Peyer's patch (tissue), 4 donors: ENCODE data around the gene OSBPL9. TPM values are rescaled to one million over a fixed set of nuclear protein-coding genes. Genes with fewer than 3 reads are reported as not detected.

Experiments used
- DNase-seq, 3 donors: peaks; one replicate each; pipeline ENCODE4 v3.0.0-alpha.2; 2017 to 2019
- H3K27ac ChIP-seq, 4 donors: fragments of 200-600 bp; sonication (generic); one replicate each; pipeline ENCODE4 v1.5.1; 2016 to 2019
- H3K27me3 ChIP-seq, 2 donors: fragments of 200-600 bp; sonication (generic); one replicate each; pipeline ENCODE4 v1.5.1; 2019
- H3K36me3 ChIP-seq, 3 donors: fragments of 200-600 bp; sonication (generic); one replicate each; pipeline ENCODE4 v1.5.1; 2016 to 2019
- H3K4me1 ChIP-seq, 4 donors: fragments of 200-600 bp; sonication (generic); one replicate each; pipeline ENCODE4 v1.5.1; 2016 to 2019
- H3K4me3 ChIP-seq, 4 donors: fragments of 200-600 bp; sonication (generic); 1 replicate in 3 of 4; 2 replicates in 1 of 4; pipeline ENCODE4 v1.5.1; 2016 to 2019; ENCODE audit warnings: mild to moderate bottlenecking in 1 of 4
- H3K9me3 ChIP-seq, 4 donors: fragments of 200-600 bp; sonication (generic); one replicate each; pipeline ENCODE4 v1.5.1; 2016 to 2019; ENCODE audit warnings: mild to moderate bottlenecking in 1 of 4
- POLR2A ChIP-seq, 2 donors: fragments of 450-650 bp; IDR thresholded peaks; one replicate each; pipeline ENCODE4 v1.5.1; 2017; ENCODE audit warnings: antibody characterized with exemption in 2 of 2, mild to moderate bottlenecking in 2 of 2, moderate library complexity in 2 of 2
- total RNA-seq, 4 donors: library from RNA; depleted of rRNA; stranded (reverse); fragments of >200 nt; gene quantifications; one replicate each; pipeline ENCODE4 v1.1.0, GENCODE V29; 2016
- TF ChIP-seq, protein P1 (sequence below), 6 experiments: fragments of 450-650 bp in 4 of 6; fragments of 200-600 bp in 2 of 6; sonication (generic) in 1 of 6; IDR thresholded peaks; one replicate each; pipeline ENCODE4 v1.5.1; 2017 to 2019; ENCODE audit warnings: antibody characterized with exemption in 6 of 6, mild to moderate bottlenecking in 3 of 6, moderate library complexity in 1 of 6

Gene OSBPL9
- total RNA-seq, 4 donors from 2014 or later = 54.1 to 597 (median 69.8) TPM

DNA sequence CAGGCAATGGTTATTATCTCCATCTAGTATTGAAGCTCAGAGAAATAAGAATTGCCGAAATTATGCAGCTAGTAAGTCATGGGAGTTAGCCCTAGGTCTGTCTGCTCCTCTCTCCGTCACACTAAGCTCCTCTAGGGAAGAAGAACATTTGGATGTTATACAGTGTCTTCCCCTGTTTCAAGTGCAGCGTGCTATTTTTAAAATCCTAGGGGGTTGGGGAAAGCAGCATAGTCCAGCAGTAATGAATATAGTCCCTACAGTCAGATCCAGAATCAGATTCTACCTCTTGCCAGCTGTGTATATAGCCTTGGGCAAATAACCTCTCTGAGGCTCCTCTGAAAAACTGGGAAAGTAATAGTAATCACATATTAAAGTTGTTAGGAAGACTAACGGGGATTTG, 44.5 kb upstream of the OSBPL9 start:
- H3K4me1 ChIP-seq = peaks cover 3 to 23% (median 16%) of the 10 kb centered on the region in 4 donors
- no peaks in the 10 kb centered on the region for H3K27me3 ChIP-seq
- TF ChIP-seq, protein P1, sequence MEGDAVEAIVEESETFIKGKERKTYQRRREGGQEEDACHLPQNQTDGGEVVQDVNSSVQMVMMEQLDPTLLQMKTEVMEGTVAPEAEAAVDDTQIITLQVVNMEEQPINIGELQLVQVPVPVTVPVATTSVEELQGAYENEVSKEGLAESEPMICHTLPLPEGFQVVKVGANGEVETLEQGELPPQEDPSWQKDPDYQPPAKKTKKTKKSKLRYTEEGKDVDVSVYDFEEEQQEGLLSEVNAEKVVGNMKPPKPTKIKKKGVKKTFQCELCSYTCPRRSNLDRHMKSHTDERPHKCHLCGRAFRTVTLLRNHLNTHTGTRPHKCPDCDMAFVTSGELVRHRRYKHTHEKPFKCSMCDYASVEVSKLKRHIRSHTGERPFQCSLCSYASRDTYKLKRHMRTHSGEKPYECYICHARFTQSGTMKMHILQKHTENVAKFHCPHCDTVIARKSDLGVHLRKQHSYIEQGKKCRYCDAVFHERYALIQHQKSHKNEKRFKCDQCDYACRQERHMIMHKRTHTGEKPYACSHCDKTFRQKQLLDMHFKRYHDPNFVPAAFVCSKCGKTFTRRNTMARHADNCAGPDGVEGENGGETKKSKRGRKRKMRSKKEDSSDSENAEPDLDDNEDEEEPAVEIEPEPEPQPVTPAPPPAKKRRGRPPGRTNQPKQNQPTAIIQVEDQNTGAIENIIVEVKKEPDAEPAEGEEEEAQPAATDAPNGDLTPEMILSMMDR (IDR thresholded peaks at IDR 0.05) = no peak
- no peak for TF ChIP-seq POLR2A (IDR thresholded peaks at IDR 0.05)
- no peak overlapping the region for H3K4me3 ChIP-seq
- no peaks in the 10 kb centered on the region for H3K36me3 ChIP-seq
- no peaks in the 10 kb centered on the region for H3K9me3 ChIP-seq
- no peak for DNase-seq
- H3K27ac ChIP-seq = no peak overlapping the region

GRCh38 chr1:51574796-51575195, 42.1 kb upstream of the OSBPL9 start:
- no peak overlapping the region for H3K27ac ChIP-seq
- H3K27me3 ChIP-seq = no peaks in the 10 kb centered on the region
- no peaks in the 10 kb centered on the region for H3K36me3 ChIP-seq
- no peak overlapping the region for H3K4me3 ChIP-seq
- no peak for DNase-seq
- no peaks in the 10 kb centered on the region for H3K9me3 ChIP-seq
- TF ChIP-seq POLR2A (IDR thresholded peaks at IDR 0.05) = no peak
- TF ChIP-seq, protein P1 (IDR thresholded peaks at IDR 0.05) = no peak
- peaks cover 3 to 11% (median 9%) of the 10 kb centered on the region in 4 donors for H3K4me1 ChIP-seq

GRCh38 chr1:51575406-51576084, 41.3 kb upstream of the OSBPL9 start:
- no peak for DNase-seq
- Histone ChIP-seq H3K9me3 (no peaks in the 10 kb centered on the region), H3K4me1 (peaks cover 0 to 6% (median 3%) of the 10 kb centered on the region in 4 donors), H3K4me3 (no peak overlapping the region), H3K36me3 (no peaks in the 10 kb centered on the region), H3K27ac (no peak overlapping the region), H3K27me3 (no peaks in the 10 kb centered on the region)
- TF ChIP-seq, protein P1 (IDR thresholded peaks at IDR 0.05) = no peak
- no peak for TF ChIP-seq POLR2A (IDR thresholded peaks at IDR 0.05)

DNA sequence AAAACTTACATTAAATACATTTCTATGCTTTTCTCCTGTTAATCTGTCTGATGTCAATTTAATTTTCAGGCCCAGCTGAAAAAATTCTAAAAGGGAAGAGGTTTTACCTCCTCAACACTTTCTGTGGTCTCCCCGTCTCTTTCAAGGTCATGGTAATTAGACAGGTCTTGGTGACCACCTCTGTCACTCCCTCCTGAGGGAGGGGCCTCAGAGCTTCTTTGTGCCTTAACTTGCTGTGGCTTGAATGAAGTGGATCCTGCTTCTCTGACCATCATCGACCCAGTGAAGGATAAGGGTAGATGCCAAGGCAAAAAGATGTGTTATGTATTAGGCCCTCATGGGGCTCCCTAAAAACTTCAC, 40.8 kb upstream of the OSBPL9 start:
- H3K4me1 ChIP-seq = peaks cover 0 to under 1% (median 0%) of the 10 kb centered on the region in 4 donors
- H3K27ac ChIP-seq = no peak overlapping the region
- no peak for TF ChIP-seq POLR2A (IDR thresholded peaks at IDR 0.05)
- TF ChIP-seq, protein P1 (IDR thresholded peaks at IDR 0.05) = no peak
- no peak for DNase-seq
- H3K27me3 ChIP-seq = no peaks in the 10 kb centered on the region
- no peak overlapping the region for H3K4me3 ChIP-seq
- H3K9me3 ChIP-seq = no peaks in the 10 kb centered on the region
- H3K36me3 ChIP-seq = no peaks in the 10 kb centered on the region

GRCh38 chr1:51576923-51577322, 40.0 kb upstream of the OSBPL9 start:
- no peak overlapping the region for H3K4me3 ChIP-seq
- H3K27me3 ChIP-seq = no peaks in the 10 kb centered on the region
- H3K4me1 ChIP-seq = no peaks in the 10 kb centered on the region
- no peak for DNase-seq
- H3K9me3 ChIP-seq = no peaks in the 10 kb centered on the region
- H3K27ac ChIP-seq = no peak overlapping the region
- H3K36me3 ChIP-seq = no peaks in the 10 kb centered on the region
- TF ChIP-seq POLR2A (IDR thresholded peaks at IDR 0.05) = no peak
- TF ChIP-seq, protein P1 (IDR thresholded peaks at IDR 0.05) = no peak
